Neural cell (in vitro differentiated cells): ENCODE measurements around the gene SIGLEC10.
"Not testable (repeated sequence)": the region's sequence is repeated elsewhere in the genome, so short reads cannot be mapped to it uniquely, and the experiment has no call there.

Experiments
- EZH2 ChIP-seq: fragments of 200-600, 300-800 bp; shearing (Covaris generic), sonication (generic); IDR thresholded peaks from 2 replicates; pipeline ENCODE4 v1.6.1; 2014; ENCODE audit warnings: antibody characterized with exemption, low read length, borderline replicate concordance, mild to moderate bottlenecking; ENCODE audit not compliant: insufficient read depth, poor library complexity, severe bottlenecking
- MXI1 ChIP-seq: fragments of 450-650 bp; conservative IDR thresholded peaks from 2 replicates; pipeline ENCODE4 v1.6.1; 2014; ENCODE audit warnings: antibody characterized with exemption, mild to moderate bottlenecking; ENCODE audit not compliant: poor library complexity, severe bottlenecking
- RAD21 ChIP-seq: fragments of 450-650 bp; conservative IDR thresholded peaks from 2 replicates; pipeline ENCODE4 v1.6.1; 2014; ENCODE audit warnings: antibody characterized with exemption, mild to moderate bottlenecking, moderate library complexity
- TAF1 ChIP-seq: IDR thresholded peaks from 2 replicates; pipeline ENCODE4 v1.6.1; 2012; ENCODE audit warnings: low read depth
- TF ChIP-seq, protein P1 (sequence below): fragments of 450-650 bp; IDR thresholded peaks from 2 replicates; pipeline ENCODE4 v1.5.1; 2014; ENCODE audit warnings: antibody characterized with exemption, mild to moderate bottlenecking, moderate library complexity; ENCODE audit not compliant: poor library complexity, severe bottlenecking

DNA sequence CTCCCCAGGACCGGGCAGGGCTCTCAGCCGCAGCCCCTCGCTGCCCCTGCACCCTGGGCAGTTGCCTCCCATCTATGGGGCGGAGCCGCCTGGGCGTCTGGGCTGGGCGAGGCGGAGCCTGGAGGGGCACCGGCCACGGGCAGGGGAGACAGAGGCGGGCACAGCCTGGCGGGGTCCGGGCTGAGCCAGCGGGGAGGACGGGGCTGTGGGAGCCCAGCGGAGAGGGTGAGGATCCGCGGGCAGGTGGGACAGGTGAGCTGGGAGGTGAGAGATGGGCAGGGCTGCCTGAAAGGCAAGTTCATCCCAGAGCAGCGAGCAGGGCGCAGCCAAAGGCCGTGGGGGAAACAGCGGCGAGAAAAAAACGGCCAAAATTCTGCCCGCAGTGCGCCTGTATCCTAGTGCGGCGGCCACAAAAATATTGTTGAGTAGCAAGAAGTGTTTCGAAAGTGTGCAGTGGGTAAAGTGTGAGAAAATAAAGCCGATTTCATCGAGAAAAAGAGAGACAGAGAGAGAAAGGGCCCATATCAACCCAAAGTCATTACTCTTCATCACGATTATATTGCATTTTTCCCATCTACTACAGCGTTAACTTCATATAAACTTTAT, 46.6 kb upstream of the SIGLEC10 start:
- not testable (repeated sequence) for TF ChIP-seq TAF1, MXI1, EZH2, RAD21
- TF ChIP-seq, protein P1, sequence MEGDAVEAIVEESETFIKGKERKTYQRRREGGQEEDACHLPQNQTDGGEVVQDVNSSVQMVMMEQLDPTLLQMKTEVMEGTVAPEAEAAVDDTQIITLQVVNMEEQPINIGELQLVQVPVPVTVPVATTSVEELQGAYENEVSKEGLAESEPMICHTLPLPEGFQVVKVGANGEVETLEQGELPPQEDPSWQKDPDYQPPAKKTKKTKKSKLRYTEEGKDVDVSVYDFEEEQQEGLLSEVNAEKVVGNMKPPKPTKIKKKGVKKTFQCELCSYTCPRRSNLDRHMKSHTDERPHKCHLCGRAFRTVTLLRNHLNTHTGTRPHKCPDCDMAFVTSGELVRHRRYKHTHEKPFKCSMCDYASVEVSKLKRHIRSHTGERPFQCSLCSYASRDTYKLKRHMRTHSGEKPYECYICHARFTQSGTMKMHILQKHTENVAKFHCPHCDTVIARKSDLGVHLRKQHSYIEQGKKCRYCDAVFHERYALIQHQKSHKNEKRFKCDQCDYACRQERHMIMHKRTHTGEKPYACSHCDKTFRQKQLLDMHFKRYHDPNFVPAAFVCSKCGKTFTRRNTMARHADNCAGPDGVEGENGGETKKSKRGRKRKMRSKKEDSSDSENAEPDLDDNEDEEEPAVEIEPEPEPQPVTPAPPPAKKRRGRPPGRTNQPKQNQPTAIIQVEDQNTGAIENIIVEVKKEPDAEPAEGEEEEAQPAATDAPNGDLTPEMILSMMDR = not testable (repeated sequence)
